ENCODE measurements around the gene QDPR.
"Not testable (repeated sequence)": the region's sequence is repeated elsewhere in the genome, so short reads cannot be mapped to it uniquely, and the experiment has no call there.

- not testable (repeated sequence) for TF ChIP-seq L3MBTL2 (conservative IDR thresholded peaks at IDR 0.05); HDGF (IDR thresholded peaks at IDR 0.05; ENCODE audit: borderline replicate concordance); NFRKB (IDR thresholded peaks at IDR 0.05); ZNF384 (IDR thresholded peaks at IDR 0.05); SP1 (IDR thresholded peaks at IDR 0.05); FOXA1 (IDR thresholded peaks at IDR 0.05); LEF1 (IDR thresholded peaks at IDR 0.05; ENCODE audit: borderline replicate concordance); ARNT (IDR thresholded peaks at IDR 0.05)
Measured at GRCh38 chr4:17442477-17442876, 69.4 kb downstream of the QDPR start.

Measured in HEK293T (cell line).